Measurements from ENCODE around the gene HES7. TPM values are rescaled to one million over a fixed set of nuclear protein-coding genes. Genes with fewer than 3 reads are reported as not detected.

The HES7 gene
- total RNA-seq, 1 experiment from 2014 or later: 0.33 TPM

- peak overlapping the region; percentile 59 for H3K4me2 ChIP-seq (ENCODE audit: insufficient read depth, insufficient read length, low read length)
- no CpG with 5 or more reads among the region's 11 CpGs for WGBS (ENCODE audit: extremely low coverage, insufficient read length, low lambda C conversion rate)
- no peak overlapping the region for H3K23ac ChIP-seq (ENCODE audit: insufficient read length, low read depth, low read length)
- H3K27me3 Mint-ChIP-seq (ENCODE audit: low read depth): peaks cover 3% of the 10 kb centered on the region
- H3K56ac ChIP-seq (ENCODE audit: insufficient read length, low read depth, low read length): no peak overlapping the region
- TF ChIP-seq CTCF (conservative IDR thresholded peaks at IDR 0.05): no peak
- H3K14ac ChIP-seq (ENCODE audit: insufficient read depth, low read length): peak overlapping the region; percentile 69; the same call in 1 of the 2 replicates
- H4K5ac ChIP-seq (ENCODE audit: insufficient read length, low read depth, low read length): no peak overlapping the region
- no peak for DNase-seq
- peak overlapping the region; percentile 69 for H3K18ac ChIP-seq (ENCODE audit: insufficient read length, low read depth, low read length)
- no peak overlapping the region for H2AFZ ChIP-seq (ENCODE audit: low read length)
- no peak overlapping the region for H2BK12ac ChIP-seq (ENCODE audit: insufficient read length, low read depth, low read length)
- H3K4me1 Mint-ChIP-seq: peaks cover 21 to 27% of the 10 kb centered on the region in 2 experiments
- H3K9me3 ChIP-seq (ENCODE audit: control insufficient read depth, low read depth, low read length): no peaks in the 10 kb centered on the region
- peaks cover 21% of the 10 kb centered on the region for H3K23me2 ChIP-seq (ENCODE audit: insufficient read length, low read depth, low read length, poor library complexity, severe bottlenecking)
- H3K79me1 ChIP-seq (ENCODE audit: insufficient read depth, low read depth, low read length, poor library complexity, severe bottlenecking): peaks cover 2% of the 10 kb centered on the region
- no peak overlapping the region for H2BK20ac ChIP-seq (ENCODE audit: low read depth, low read length, poor library complexity, severe bottlenecking)
- H4K91ac ChIP-seq (ENCODE audit: insufficient read length, low read depth, low read length): no peak overlapping the region
- peaks cover 5% of the 10 kb centered on the region for H3K4me1 ChIP-seq (ENCODE audit: insufficient read depth, low read length)
- H2AK5ac ChIP-seq (ENCODE audit: insufficient read length, low read length): no peak overlapping the region
- H3K79me2 ChIP-seq (ENCODE audit: insufficient read depth, low read length): no peaks in the 10 kb centered on the region
- no peak overlapping the region for H3T11ph ChIP-seq (ENCODE audit: low read length)
- no peaks in the 10 kb centered on the region for H3K9me3 Mint-ChIP-seq
- no peaks in the 10 kb centered on the region for H3K27me3 ChIP-seq (ENCODE audit: insufficient read depth, low read length)
- H2BK120ac ChIP-seq (ENCODE audit: low read depth, low read length, poor library complexity, severe bottlenecking): no peak overlapping the region
- H4K8ac ChIP-seq (replicated peaks; ENCODE audit: insufficient read length, low read depth, low read length): no peak overlapping the region
- H3K4me3 Mint-ChIP-seq: no peak overlapping the region; a peak in 2 of 5 replicates
- no peaks in the 10 kb centered on the region for H4K20me1 ChIP-seq (ENCODE audit: control insufficient read depth, insufficient read depth, insufficient read length)
- H3K9ac ChIP-seq (ENCODE audit: extremely low read depth, insufficient read length, low read length): peak overlapping the region; percentile 20
- H3K27ac Mint-ChIP-seq: peak overlapping the region; percentile 78 to 99 (median 99); a peak in 6 of 7 replicates
- H3K4ac ChIP-seq (ENCODE audit: low read depth, low read length): no peak overlapping the region; the same call in 1 of the 2 replicates
- H2BK5ac ChIP-seq (ENCODE audit: insufficient read length, low read length): no peak overlapping the region
- no peak overlapping the region for H3K27ac ChIP-seq (ENCODE audit: insufficient read length, low read depth, low read length)
- H3K36me3 Mint-ChIP-seq (ENCODE audit: insufficient read depth in 1 of 3, low read depth in 3 of 3): peaks cover under 1 to 8% (median 5%) of the 10 kb centered on the region in 3 experiments
- no peak overlapping the region for H2BK15ac ChIP-seq (ENCODE audit: low read depth, low read length)
Observed at GRCh38 chr17:8154608-8155155, 30.8 kb upstream of the HES7 start.

Measured in H9 (cell line).